Cardiac septum (tissue), 1 donor: Measurements from ENCODE around the gene BLOC1S1. TPM values are rescaled to one million over a fixed set of nuclear protein-coding genes. Genes with fewer than 3 reads are reported as not detected.

Experiments used
- DNase-seq: peaks from one replicate; pipeline ENCODE4 v3.0.0-alpha.2; 2020; ENCODE audit warnings: low spot score
- intact Hi-C: fragments of 100-400 bp; cut with DNase I; formaldehyde crosslinking; loops from one replicate; pipeline ENCODE4 v1.14.0; 2022
- total RNA-seq: library from RNA; stranded (reverse); fragmentation: NEBNext Ultra II Directional; extraction: Animal tissue kit (Norgen Biotek cat#: 25700); gene quantifications from one replicate; pipeline ENCODE4 v1.2.1, GENCODE V29; 2021
- donor health status: DM: no; HTN: no; CAD: no.

Gene BLOC1S1
- total RNA-seq, 1 donor from 2014 or later, result 97.7 TPM

DNA sequence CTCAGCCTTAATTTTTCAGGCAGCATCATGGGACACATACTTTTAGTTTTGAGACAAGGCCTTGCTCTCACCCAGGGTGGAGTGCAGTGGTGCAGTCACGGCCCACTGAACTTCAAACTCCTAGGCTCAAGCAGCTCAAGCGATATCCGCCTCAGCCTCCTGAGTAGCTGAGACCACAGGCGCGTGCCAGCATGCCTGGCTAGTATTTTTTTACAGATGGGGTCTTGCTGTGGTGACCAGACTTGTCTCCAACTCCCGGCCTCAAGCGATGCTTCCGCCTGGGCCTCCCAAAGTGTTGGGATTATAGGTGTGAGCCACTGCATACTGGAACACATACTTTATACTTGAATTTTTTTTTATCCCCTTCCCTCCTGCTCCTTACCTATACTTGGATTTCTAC, 7.1 kb downstream of the BLOC1S1 start:
- intact Hi-C loops, result no loop called here
- no peak for DNase-seq

DNA sequence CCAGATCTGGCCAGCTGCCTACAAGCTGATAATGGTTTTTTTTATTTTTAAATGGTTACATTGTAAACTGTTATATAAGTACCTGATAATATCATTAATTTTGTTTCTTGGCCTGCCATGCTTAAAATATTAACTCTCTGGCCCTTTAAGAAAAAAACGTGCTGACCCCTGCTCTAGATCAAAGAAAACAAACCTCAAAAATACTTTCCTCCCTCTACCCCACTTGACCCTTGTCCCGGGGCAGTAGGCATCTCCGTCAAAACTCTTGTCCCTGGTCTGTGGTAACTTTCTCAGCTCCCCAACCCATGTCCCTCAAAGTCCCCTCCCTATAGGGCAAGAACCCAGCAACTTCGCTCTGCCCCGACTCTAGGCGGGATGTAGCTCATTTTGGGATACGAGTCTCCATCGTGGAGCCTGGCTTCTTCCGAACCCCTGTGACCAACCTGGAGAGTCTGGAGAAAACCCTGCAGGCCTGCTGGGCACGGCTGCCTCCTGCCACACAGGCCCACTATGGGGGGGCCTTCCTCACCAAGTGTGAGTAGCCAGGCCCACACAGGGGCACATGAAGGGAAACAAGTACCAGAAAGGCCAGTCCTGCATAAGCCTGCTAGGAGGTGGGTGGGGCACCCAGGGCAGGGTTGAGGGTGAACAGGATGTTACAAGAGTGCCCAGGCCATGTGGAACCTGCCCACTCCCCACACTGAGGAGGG, 7.8 kb downstream of the BLOC1S1 start:
- intact Hi-C loops, result no loop called here
- DNase-seq, result no peak

DNA sequence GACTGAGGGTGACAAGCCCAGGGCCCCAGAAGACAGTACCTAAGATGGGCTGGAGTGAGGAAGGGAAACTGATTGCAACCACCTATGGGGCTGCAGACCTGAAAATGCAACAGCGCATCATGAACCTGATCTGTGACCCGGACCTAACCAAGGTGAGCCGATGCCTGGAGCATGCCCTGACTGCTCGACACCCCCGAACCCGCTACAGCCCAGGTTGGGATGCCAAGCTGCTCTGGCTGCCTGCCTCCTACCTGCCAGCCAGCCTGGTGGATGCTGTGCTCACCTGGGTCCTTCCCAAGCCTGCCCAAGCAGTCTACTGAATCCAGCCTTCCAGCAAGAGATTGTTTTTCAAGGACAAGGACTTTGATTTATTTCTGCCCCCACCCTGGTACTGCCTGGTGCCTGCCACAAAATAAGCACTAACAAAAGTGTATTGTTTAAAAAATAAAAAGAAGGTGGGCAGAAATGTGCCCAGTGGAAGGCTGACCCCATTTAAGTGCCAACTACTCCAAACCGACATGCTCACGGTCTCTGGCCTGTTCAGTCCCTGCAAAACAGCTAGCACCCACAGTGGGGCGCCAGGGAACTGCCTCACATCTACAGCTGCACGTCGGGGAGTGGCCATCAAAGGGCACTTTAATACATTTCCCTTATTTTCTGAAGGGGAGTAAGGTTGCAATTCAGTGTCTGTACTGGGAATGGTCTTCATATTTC, 8.5 kb downstream of the BLOC1S1 start:
- intact Hi-C loops, result no loop called here
- peak; percentile 81 for DNase-seq

GRCh38 chr12:55724940-55725309, 9.1 kb downstream of the BLOC1S1 start:
- peak; percentile 56 for DNase-seq
- intact Hi-C loops, result no loop called here

DNA sequence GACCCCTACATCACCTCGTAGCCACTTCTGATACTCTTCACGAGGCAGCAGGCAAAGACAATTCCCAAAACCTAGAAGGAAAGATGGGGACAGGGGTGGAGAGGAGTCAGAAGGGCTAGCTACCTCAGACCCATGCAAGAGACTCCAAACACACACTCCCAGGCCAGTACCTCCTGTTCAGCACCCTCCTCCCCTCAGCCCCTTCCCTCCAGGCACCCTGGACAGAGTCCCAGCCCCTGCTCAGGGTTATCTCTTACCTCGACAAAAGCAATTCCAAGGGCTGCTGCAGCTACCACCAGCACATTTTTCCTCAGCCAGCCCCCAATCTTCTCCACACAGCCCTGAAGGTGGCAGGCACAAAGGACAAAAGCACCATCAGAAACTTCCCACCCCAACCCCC, 9.7 kb downstream of the BLOC1S1 start:
- intact Hi-C loops, result no loop called here
- DNase-seq, result no peak

DNA sequence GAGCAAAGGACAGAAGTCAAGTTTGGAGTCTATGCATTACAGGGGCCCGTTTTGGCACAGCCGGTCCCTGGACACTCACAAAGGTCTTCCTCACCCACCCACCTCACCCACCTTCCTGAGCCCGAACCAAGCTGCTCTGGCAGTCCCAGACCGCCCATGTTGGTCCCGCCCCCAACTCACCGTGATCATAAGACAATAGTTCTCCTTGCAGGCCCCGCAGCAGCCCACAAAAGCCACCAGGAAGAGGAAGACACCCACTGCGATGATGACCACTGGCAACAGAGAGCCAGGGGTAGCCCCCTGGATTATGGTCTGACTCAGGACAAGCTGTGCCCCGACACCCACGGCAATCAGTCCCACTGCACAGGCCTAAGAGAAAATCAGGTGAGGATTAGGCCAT, 11.1 kb downstream of the BLOC1S1 start:
- intact Hi-C loops, result no loop called here
- no peak for DNase-seq

DNA sequence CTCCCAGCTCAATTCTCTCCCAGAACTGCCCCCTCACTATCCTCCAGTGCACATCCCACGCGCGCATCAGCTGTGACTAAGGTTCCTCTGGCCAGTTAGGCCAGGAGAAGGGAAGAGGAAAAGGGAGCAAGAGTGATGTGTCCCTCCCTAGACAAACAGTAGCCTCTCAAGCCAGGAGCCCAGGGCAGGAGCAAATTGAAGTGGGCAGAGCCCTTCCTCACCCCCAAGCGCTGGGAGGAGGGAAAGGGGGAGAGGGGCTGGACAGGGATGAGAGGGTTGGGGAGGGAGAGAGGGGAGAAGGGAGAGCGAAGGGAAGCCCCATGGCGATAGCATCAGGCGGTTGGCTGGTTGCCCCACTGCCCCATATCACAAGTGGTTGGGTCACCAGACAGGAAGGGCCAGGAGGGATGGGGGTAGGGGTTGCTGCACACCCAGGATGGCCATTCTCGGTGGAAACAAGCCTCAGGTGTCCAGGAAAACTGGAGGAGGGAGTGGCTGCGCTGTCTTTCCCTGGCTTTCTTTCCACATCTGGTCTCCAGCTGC, 11.9 kb downstream of the BLOC1S1 start:
- DNase-seq, result peak; percentile 87
- intact Hi-C loops, result no loop called here

DNA sequence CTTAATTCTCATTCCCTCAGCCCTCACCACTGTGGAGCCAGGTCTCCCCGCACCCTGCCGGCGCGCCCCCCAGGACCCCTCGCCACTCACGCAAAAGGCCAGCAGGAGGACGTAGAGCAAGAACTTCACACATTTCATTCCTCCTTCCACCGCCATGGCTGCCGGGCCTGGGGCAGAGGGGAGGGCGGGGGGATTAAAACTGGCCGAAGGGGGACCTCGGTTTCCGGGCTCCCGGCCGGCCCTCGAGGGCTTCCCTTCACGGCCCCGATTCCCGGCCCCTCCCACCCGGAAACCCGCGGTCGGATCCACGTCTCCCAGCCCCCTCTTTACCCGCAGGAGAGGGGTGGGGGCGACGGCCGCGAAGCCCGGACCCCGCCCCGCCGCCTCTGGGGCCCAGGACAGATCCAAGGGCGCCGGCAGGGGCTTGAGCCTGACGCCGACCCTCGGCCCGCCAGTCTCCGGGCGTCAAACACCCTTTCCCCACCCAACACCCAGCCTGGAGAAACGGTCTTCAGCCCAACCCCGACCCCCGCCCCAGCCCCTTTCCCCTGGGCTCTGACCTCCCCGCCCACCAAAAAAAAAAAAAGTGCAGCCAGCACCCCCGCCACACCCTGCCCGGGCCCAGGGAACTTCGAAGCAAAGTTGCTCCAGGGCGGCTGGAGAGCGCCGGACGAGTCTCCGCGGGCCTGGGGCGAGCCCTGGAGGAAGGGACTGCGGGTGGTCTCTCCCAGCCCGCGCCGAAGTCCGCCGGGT, 12.5 kb downstream of the BLOC1S1 start:
- intact Hi-C loops, result no loop called here
- peak; percentile 90 for DNase-seq

DNA sequence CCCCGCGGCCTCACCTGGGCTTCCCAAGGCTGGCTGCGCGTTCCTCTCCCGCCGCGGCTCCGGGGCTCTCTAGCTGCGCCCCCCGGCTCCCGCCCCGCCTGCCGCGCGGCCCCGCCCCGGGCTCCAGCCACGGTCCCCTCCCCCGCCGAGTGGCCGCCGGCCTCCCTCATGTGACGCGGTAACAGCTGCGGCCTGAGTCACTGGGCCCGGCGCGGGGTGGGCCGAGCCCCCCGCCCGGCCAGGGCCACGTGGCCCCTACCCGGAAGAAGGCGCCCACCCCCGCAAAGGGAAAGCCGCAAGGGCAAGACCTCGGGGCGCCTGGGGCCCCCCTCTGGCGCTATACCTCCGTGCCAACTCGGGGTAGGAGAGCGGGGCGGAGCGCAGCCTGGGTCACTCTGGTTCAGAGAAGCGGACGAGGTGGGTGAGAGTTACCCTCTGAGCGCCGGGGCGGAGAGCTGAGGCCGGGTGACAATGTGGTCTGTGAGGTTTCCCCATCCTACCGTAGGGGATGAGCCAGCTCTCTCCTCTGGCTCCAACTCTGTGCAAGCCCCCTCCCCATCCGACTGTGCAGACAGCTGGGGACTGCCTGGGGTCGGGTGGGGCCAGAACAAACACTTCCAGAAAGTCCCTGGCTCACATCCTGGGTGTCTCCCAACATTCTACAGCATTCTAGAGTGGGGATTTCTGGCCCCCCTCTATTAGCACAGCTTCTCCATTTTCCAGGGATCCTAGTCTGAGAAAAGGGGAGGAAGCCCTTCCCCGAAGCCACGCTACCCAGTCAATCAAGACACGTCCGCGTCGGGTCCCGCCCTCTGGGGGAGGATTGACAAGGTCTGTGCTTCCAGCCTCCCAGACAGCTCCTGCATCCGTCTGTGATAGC, 13.3 kb downstream of the BLOC1S1 start, which contains the start of gene CD63:
TSS of gene CD63 (minus strand) at position 71 of the 880 bp plus-strand sequence. CDS start 668 bp downstream, outside the sequence.
- intact Hi-C loops, result loop anchor here (1.0 kb wide), 1 partner anchor 21 kb away; no protein-coding TSS in a partner anchor
- peak; percentile 96 for DNase-seq

DNA sequence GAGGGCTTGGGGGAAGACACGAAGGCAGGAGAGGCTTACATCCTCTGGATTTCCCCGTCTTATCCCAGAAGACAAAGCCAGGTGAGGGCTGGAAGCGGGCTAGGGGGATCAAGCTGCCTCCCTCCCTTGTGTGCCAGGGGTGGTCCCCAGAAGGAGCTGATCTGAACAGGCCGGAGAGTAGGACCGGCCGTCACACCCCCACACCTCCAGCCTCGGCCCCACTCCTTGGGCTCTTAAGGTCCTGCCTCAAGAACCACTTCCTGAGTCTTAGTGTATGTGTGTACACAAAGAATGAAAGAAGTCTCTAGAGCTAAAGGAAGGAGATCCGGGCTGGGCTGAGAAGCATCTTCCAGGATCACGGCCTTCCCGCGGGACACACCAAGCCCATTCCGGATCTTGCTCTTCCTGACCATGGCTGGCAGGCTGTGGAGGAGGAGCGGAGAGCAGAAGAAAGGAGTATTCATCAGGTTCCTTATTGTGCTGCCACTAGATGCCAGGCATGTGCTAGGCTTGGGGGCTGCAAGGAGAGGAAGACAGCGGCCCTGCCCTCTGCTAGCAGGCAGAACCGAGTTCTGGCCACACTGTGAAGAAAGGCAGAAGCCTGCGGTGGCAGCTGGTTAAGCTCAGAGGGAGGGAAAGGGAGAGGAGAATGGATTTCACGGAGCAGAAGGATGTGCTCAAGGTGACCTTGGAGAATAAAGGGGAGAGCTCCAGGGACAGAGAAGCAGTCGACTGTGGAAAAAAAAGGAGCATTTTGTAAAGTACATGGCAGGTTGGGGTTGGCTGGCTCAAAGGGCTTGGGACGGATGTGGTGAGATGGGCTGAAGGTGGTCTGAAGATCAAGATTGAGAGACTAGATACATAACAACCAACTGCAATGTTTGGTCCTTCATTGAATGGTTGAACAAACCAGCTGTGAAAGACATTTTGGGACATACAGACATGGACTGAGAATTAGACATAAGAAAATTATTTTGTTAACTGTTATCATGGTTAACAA, 14.3 kb downstream of the BLOC1S1 start:
- intact Hi-C loops, result loop anchor here (1.0 kb wide), 1 partner anchor 22 kb away; no protein-coding TSS in a partner anchor
- DNase-seq, result no peak

DNA sequence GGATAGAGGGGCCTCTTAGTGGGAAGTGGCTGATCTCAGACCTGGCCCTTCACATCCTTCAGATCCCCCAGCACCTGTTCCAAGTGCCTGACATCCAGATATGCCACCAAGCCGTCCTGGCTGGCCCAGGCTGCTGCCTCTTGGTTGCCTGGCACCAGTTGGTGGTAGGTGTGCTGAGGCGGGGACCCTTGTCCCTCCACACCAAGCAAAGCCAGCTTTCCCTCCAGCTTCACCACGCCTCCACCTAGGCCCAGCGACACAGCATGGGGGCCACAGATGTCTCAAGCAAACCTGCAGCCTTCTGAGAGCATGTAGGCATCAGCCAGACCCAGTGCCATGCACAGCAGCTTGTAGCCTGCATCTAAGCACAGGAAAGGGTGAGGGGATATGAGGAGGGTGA, 16.4 kb downstream of the BLOC1S1 start:
- intact Hi-C loops, result no loop called here
- DNase-seq, result no peak

DNA sequence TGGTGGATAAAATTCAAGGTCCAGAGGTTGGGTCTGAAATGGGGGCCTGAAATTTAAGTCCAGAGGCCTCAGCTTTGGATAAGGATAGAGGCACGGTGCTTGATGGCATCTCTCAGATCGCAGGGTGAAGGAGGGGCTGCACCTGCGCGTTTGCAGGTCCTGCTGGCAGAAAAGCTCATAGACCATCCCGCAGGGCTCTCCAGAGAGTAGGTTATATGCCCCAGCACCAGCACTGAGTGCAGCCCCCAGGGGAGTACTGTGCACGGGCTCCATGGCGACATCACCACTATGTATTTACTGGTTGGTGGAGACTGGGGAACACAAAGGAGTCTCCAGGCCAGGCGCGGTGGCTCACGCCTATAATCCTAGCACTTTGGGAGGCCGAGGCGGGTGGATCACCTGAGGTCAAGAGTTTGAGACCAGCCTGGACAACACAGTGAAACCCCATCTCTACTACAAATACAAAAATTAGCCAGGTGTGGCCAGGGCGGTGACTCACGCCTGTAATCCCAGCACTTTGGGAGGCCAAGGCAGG, 17.2 kb downstream of the BLOC1S1 start:
- DNase-seq, result no peak
- intact Hi-C loops, result no loop called here

GRCh38 chr12:55733858-55734257, 18.0 kb downstream of the BLOC1S1 start:
- DNase-seq, result no peak
- intact Hi-C loops, result no loop called here

- no peak for DNase-seq
- intact Hi-C loops, result no loop called here
These were observed 18.7 kb downstream of the BLOC1S1 start for GRCh38 chr12:55734595-55734994.

- no peak for DNase-seq
- intact Hi-C loops, result loop anchor here (5.0 kb wide), 1 partner anchor 191 kb away; the partner anchor contains the start of gene PYM1
These were observed 20.2 kb downstream of the BLOC1S1 start for GRCh38 chr12:55736076-55736475.

- intact Hi-C loops, result loop anchor here (5.0 kb wide), 1 partner anchor 190 kb away; the partner anchor contains the start of gene PYM1
- peak; percentile 77 for DNase-seq
These were observed 21.1 kb downstream of the BLOC1S1 start for GRCh38 chr12:55736780-55737580.
